T47D (cell line): ENCODE results near the gene PAM.
"Not testable (repeated sequence)": the region's sequence is repeated elsewhere in the genome, so short reads cannot be mapped to it uniquely, and the experiment has no call there.

Experiments
- DNase-seq, 2 experiments: peaks; one replicate each; pipeline versions ENCODE4 v3.0.0 to v3.0.0-alpha.2; 2011 to 2012; ENCODE audit warnings: low read depth in 1 of 2, low spot score in 1 of 2
- JUND ChIP-seq: IDR thresholded peaks from 2 replicates; pipeline ENCODE4 v1.6.1; 2012; ENCODE audit warnings: low read depth
- in situ Hi-C: cut with HindIII; loops from 2 replicates; pipeline ENCODE4 v1.10.0; 2016; ENCODE audit warnings: low sequenced_read_pairs, low pct_unique_long_range_greater_than_20kb

The PAM gene

GRCh38 chr5:102737161-102737560 is 17.9 kb upstream of the PAM start:
- TF ChIP-seq JUND = no peak
- DNase-seq = no peak
- in situ Hi-C loops = no loop called here

- in situ Hi-C loops = no loop called here
- TF ChIP-seq JUND = no peak
- peak in 1 of 2 experiments; percentile 40 for DNase-seq
Observed at GRCh38 chr5:102737805-102738469, 17.2 kb upstream of the PAM start.

- no peak for DNase-seq
- TF ChIP-seq JUND = no peak
- in situ Hi-C loops = no loop called here
Observed at GRCh38 chr5:102740515-102740914, 14.6 kb upstream of the PAM start.

GRCh38 chr5:102742215-102742614 is 12.9 kb upstream of the PAM start:
- no peak for TF ChIP-seq JUND
- in situ Hi-C loops = no loop called here
- DNase-seq = no peak

- TF ChIP-seq JUND = no peak
- in situ Hi-C loops = no loop called here
- no peak for DNase-seq
Observed at GRCh38 chr5:102743900-102744299, 11.2 kb upstream of the PAM start.

- TF ChIP-seq JUND = no peak
- no peak for DNase-seq
- in situ Hi-C loops = no loop called here
Observed at GRCh38 chr5:102747386-102748166, 7.5 kb upstream of the PAM start.

GRCh38 chr5:102749416-102750030 is 5.6 kb upstream of the PAM start:
- TF ChIP-seq JUND = no peak
- DNase-seq = no peak
- in situ Hi-C loops = no loop called here

- DNase-seq = no peak
- in situ Hi-C loops = no loop called here
- TF ChIP-seq JUND = no peak
Observed at GRCh38 chr5:102750151-102750834, 4.8 kb upstream of the PAM start.

- DNase-seq, in situ Hi-C loops: not testable (repeated sequence)
Observed at GRCh38 chr5:102751903-102752376, 3.2 kb upstream of the PAM start.

- in situ Hi-C loops = no loop called here
- no peak for TF ChIP-seq JUND
- peak in 1 of 2 experiments; percentile 15 for DNase-seq
Observed at GRCh38 chr5:102753889-102754766, 977 bp upstream of the PAM start.

- TF ChIP-seq JUND = no peak
- in situ Hi-C loops = no loop called here
- peak; percentile 75 to 79 for DNase-seq
Observed at GRCh38 chr5:102755686-102756371, 724 bp downstream of the PAM start.
